K562 (cell line): Measurements from ENCODE around the gene ZBTB38. TPM values are rescaled to one million over a fixed set of nuclear protein-coding genes. Genes with fewer than 3 reads are reported as not detected.

Experiments
- GMEB1 ChIP-seq: fragments of 250-450 bp; sonication (Bioruptor Pico); IDR thresholded peaks from 2 replicates; pipeline ENCODE4 v1.4.0; 2020; ENCODE audit warnings: mild to moderate bottlenecking
- HDAC8 ChIP-seq: fragments of 450-650 bp; IDR thresholded peaks from 2 replicates; pipeline ENCODE4 v1.6.1; 2016; ENCODE audit warnings: mild to moderate bottlenecking, missing genetic modification characterization, moderate library complexity, missing compliant biosample characterization
- KAT8 ChIP-seq: fragments of 450-650 bp; IDR thresholded peaks from 2 replicates; pipeline ENCODE4 v1.6.1; 2016; ENCODE audit warnings: low read depth, mild to moderate bottlenecking
- MAFF ChIP-seq: IDR thresholded peaks from 2 replicates; pipeline ENCODE4 v1.6.1; 2012; ENCODE audit warnings: low read length, improper control_type of control experiment
- MAFG ChIP-seq: fragments of 450-650 bp; conservative IDR thresholded peaks from 2 replicates; pipeline ENCODE4 v1.6.1; 2016; ENCODE audit warnings: missing genetic modification characterization, missing compliant biosample characterization
- NFRKB ChIP-seq: fragments of 450-650 bp; IDR thresholded peaks from 2 replicates; pipeline ENCODE4 v1.6.1; 2016; ENCODE audit warnings: low read depth
- PREB ChIP-seq: sonication (generic); formaldehyde crosslinking; IDR thresholded peaks from 2 replicates; pipeline ENCODE4 v1.8.1; 2023; ENCODE audit warnings: mild to moderate bottlenecking, missing genetic modification reagents
- TAF1 ChIP-seq: IDR thresholded peaks from 2 replicates; pipeline ENCODE4 v1.6.1; 2011; ENCODE audit warnings: mild to moderate bottlenecking, low read length, moderate library complexity; ENCODE audit not compliant: insufficient read depth, control insufficient read depth, severe bottlenecking; ENCODE audit errors: extremely low read depth
- TEAD4 ChIP-seq, 2 experiments: sonication (generic) in 1 of 2; formaldehyde crosslinking in 1 of 2; IDR thresholded peaks; 2 replicates each; pipeline versions ENCODE4 v1.6.1 to v1.8.0; 2012 to 2022; ENCODE audit warnings: borderline replicate concordance in 1 of 2, inconsistent platforms in 1 of 2, low read length in 1 of 2, mild to moderate bottlenecking in 1 of 2, missing genetic modification reagents in 1 of 2
- ZFP36 ChIP-seq: fragments of 150-350 bp; IDR thresholded peaks from 2 replicates; pipeline ENCODE4 v1.6.1; 2018; ENCODE audit warnings: low read length, low read depth; ENCODE audit not compliant: partially characterized antibody
- ZMIZ1 ChIP-seq, 2 experiments: fragments of 150-350 bp in 1 of 2; IDR thresholded peaks; 2 replicates each; pipeline ENCODE4 v1.6.1; 2012 to 2016; ENCODE audit warnings: low read depth in 2 of 2, low read length in 2 of 2, mild to moderate bottlenecking in 1 of 2, moderate library complexity in 1 of 2
- ZNF143 ChIP-seq: sonication (generic); formaldehyde crosslinking; IDR thresholded peaks from 2 replicates; pipeline ENCODE4 v1.9.0; 2022; ENCODE audit warnings: mild to moderate bottlenecking, missing genetic modification reagents
- polyA plus RNA-seq, 8 experiments: library from polyadenylated mRNA; depleted of rRNA in 4 of 8; stranded (reverse) in 5 of 8; unstranded in 3 of 8; fragments of >200 nt; fragmentation: Nextera tagmentation in 2 of 8; fragmentation: Illumina TruSeq in 1 of 8; extraction: Ambion mirVana in 2 of 8; extraction: Trizol in 1 of 8; gene quantifications; 2 replicates each; pipeline versions ENCODE4 v1.2.1 to v1.2.3, GENCODE V29; 2011 to 2014; ENCODE audit warnings: inconsistent platforms in 1 of 8, missing spikeins in 1 of 8
- total RNA-seq, 7 experiments: library from RNA; depleted of rRNA in 6 of 7; stranded (reverse); fragments of >200 nt in 6 of 7; fragmentation: Illumina TruSeq in 2 of 7; extraction: Trizol in 2 of 7; gene quantifications; 2 replicates each; pipeline versions ENCODE4 v1.2.1 to v1.2.3, GENCODE V29; 2011 to 2021; ENCODE audit warnings: low replicate concordance in 1 of 7

Gene ZBTB38
- total and polyA plus RNA-seq, 9 of the 15 experiments (the other 6 are each of a cell fraction or from before 2014, with no cell fraction given): 12.1 to 39.4 (median 22.9) TPM

- TF ChIP-seq KAT8 (no peak), HDAC8 (tag) (no peak), MAFG (tag) (peak; percentile 61), ZMIZ1 (IDR thresholded peaks at IDR 0.05; ENCODE audit: low read depth in 2 of 2, low read length in 2 of 2) (no peak), PREB (no peak), ZNF143 (no peak), TAF1 (no peak), GMEB1 (no peak), ZFP36 (no peak), MAFF (peak; percentile 47; the same call in 1 of the 2 replicates), TEAD4 (IDR thresholded peaks at IDR 0.05; ENCODE audit: low read length) (no peak), TEAD4 (CRISPR knock-in tag; IDR thresholded peaks at IDR 0.05; ENCODE audit: borderline replicate concordance) (no peak), NFRKB (no peak)
These were observed 17.3 kb downstream of the ZBTB38 start (continued) for GRCh38 chr3:141385406-141386125.
